HG03354 (cell line): Measurements from ENCODE around the gene SCART1.
"Not testable (repeated sequence)": the region's sequence is repeated elsewhere in the genome, so short reads cannot be mapped to it uniquely, and the experiment has no call there.

ENCODE experiments used
- ATAC-seq: cut with Tn5 transposase; IDR thresholded peaks from one replicate; pipeline ENCODE4 v1.9.1; 2021; ENCODE audit warnings: mild to moderate bottlenecking; ENCODE audit not compliant: unreplicated experiment, poor library complexity, severe bottlenecking

Gene SCART1

DNA sequence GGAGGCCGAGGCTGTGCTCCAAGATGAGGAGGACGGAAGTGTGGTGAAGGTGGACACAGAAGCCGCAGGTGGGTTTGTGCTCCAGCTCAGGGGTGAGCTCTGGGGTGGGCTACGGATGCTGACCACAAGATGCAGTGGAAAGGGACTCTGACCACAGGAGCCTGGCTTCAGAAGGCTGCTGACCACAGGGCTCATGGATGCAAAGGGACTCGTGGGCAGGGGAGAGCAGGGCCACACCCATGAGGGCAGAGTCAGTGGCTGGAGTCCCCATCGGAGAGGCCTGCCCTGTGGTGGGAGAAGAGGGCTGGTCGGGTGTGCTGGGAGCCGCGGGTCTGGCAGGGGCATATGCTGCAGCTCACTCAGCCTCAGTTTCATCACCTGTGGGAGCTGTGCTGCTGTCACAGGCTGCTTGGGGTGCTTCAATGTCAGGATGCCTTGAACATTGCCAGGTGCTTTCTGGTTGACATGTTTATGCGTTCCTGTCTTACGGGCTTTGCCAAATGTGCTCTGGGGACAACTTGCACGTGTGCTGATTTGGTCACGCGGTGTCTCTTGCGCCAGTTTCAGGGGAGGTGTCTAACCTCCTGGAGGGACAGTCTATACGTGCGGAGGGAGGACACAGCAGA, 13.7 kb downstream of the SCART1 start:
- no peak for ATAC-seq

GRCh38 chr10:133469205-133469604, 15.5 kb downstream of the SCART1 start:
- not testable (repeated sequence) for ATAC-seq

DNA sequence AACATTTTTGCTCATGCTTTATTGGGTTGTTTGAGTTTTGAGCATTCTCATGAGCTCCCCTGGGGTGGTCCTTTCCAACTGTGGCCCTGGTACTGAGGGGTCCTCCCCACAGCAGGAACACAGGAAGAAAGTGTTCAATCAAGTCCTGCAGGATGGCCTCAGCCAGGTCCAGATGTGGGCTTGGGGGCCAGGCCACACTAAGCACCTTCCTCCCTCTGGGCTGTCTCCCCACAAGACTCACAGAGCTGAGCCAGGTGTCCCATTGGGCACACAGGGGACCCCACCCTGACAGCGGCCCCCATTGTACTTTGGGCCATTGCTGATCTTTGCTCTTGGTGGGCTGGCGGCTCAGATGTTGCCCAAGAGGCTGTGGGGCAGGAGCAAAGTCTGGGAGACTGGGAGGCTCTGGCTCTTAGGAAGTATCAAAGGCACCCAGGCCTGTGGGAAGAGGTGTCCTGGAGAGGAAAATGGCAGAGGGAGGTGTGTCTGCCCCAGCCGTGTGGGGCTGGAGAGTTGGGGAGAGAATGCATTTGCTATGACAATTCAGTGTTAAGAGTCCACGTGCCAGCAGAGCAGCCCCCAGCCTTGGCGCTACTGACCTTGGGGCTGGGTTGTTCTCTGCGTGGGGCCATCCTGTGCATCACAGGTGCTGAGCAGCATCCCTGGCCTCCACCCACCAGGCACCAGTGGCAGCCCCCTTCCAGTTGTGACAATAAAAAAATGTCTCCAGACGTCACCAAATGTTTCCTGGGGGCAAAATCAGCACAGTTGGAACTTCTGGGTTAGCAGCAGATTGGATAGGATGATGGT, 17.8 kb downstream of the SCART1 start:
- no peak for ATAC-seq

- no peak for ATAC-seq
Measured at GRCh38 chr10:133473270-133473669, 19.5 kb downstream of the SCART1 start.

DNA sequence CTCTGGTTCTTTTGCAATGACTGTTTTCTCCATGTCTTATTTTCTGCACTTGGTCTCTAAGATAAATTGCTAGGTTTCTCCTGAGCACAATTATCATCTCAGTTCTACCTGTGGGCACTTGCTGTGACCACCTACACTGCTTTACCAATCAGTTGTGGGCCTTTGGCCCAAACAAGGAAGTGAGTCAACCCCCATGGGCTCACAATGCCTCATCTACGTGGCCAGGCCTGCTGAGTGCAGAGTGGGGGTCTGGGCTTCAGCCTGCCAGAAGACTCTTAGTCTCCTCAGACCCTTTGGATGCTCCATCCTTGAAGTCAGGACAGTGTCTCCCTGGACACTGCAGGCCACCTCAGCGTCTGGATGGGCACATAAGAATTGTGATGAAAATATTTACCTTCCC, 20.3 kb downstream of the SCART1 start:
- no peak for ATAC-seq

GRCh38 chr10:133474665-133475424, 21.1 kb downstream of the SCART1 start:
- ATAC-seq = no peak

DNA sequence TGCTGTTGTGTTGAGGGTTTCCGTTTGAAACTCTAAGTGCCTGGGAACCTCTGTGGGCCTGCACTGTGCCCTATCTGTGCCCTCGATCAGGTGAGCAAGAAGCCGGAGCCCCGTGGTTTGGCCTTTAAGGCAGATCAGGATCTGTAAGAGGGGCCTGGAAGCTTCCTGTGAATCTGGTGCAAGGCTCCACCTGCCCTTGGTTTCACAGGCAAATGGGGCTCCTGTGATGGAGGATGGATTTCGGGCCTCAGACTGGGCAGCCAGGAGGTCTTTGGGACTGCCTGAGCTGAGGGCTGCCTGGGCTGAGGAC, 21.6 kb downstream of the SCART1 start:
- no peak for ATAC-seq

- ATAC-seq = no peak
Measured at GRCh38 chr10:133475821-133476640, 22.3 kb downstream of the SCART1 start.

DNA sequence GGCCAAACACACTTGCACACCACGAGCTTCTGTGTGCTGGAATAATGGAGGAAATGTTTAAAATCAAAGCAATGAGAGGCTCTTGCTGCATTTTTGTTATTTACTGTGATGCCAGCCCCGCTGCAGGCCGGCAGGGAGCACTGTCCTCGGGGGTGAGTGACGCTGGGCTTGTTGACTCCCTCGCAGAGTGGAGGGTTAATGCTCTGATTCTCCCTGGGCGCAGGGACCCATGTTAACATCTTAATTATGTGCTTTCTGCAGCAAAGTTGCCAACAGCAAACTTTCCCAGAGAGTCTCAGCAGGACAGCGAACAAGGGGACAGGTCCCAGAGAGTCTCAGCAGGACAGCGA, 22.9 kb downstream of the SCART1 start:
- ATAC-seq = no peak

DNA sequence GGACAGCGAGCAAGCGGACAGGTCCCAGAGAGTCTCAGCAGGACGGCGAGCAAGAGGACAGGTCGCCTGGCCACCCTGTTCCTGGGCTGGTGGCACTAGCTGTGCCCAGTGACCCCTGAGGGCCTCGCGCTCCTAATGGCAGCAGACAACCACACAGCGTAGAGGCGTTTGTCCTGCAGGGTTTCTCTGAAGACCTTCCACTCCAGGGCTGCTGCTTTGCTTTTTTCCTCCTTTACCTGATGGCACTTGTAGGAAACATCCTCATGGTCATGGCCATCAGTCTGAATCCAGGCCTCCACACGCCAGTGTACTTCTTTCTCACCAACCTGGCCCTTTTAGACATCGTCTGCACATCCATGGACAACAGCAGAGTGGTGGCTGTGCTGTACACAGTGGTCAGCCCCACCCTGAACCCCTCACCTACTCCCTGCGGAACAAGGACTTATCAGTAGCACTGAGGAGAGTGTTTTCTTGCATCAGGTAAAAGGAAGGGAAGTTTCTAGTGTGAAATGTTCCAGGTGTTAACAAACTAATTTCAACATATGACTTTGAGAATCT, 27.4 kb downstream of the SCART1 start:
- no peak for ATAC-seq

DNA sequence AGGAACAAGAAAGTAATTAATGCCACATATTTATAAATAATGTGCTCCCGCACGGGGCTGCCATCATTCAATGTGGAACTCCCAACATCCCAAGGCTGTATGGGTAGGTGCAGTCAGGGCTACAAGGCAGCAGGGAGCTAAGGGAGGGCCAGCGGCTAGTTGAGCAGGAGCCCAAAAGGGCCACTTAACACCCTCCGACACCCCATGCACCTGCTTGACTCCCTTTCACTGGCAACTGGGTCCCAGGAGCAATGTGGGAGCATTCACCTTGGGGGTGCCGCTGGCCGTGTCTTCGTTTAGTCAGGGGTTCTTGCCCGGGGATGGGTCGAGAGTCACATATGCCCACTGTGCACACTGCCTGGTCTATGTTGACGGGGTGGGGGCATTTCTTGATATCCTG, 27.9 kb downstream of the SCART1 start:
- no peak for ATAC-seq

DNA sequence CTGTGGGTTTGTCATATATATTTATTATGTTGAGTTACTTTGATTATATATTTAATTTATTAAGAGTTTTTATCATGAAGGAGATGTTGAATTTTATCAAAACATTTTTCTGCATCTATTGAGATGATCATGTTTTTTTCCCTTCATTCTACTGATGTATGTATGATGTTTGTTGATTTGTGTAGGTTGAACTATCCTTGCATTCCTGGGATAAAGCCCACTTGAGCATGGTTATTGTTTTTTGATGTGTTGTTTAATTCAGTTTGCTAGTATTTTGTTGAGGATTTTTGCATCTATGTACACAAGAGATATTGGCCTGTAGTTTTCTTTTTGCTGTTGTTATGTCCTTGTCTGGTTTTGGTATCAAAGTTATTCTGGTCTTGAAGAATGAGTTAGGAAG, 31.1 kb downstream of the SCART1 start:
- ATAC-seq = no peak

DNA sequence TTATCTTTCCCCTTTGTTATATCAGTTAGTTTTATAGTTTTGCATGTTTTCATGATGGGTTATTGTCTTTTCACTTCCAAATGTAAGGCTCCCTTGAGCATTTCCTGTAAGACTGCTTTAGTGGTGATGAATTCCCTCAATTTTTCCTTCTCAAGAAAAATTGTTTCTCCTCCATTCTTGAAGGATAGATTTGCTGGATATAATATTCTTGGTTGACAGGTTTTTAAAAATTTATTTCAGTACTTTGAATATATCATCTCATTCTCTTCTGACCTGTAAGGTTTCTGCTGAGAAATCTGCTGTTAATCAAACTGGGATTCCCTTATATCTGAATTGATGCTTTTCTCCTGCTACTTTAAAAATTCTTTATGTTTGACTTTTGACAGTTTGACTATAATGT, 33.3 kb downstream of the SCART1 start:
- ATAC-seq = no peak

DNA sequence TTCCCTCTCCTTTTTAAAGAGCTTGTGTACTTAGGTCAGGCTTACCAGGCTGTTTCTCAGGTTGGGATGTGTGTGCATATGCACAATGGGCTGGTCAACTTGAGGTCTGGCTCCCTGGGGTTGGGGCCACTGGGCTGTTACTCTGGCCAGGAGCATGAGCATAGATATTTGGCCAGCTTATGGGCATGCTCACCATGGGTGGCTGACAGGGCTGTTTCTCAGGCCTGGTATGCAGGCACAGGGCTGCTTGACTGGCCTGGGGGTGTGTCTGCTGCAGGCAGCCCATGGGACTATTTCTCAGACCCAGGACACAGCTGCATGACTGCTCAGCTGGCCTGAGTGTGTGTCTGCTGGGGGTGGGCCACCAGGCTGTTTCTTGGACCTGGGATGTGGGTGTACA, 34.6 kb downstream of the SCART1 start:
- no peak for ATAC-seq

- ATAC-seq = no peak
Measured at GRCh38 chr10:133489816-133490588, 36.3 kb downstream of the SCART1 start.

DNA sequence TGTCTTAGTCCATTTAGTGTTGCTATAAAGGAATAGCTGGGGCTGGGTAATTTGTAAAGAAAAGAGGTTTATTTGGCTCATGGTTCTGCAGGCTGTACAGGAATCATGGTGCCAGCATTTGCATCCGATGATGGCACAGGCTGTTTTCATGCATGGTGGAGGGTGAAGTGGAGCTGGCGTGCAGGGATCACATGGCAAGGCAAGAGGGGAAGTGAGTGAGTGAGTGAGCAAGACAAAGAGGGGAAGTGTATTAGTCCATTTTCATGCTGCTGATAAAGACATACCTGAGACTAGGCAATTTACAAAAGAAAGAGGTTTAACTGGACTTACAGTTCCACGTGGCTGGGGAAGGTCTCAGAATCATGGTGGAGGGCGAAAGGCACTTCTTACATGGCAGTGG, 39.8 kb downstream of the SCART1 start:
- not testable (repeated sequence) for ATAC-seq

- not testable (repeated sequence) for ATAC-seq
Measured at GRCh38 chr10:133497363-133497762, 43.6 kb downstream of the SCART1 start.

- not testable (repeated sequence) for ATAC-seq
Measured at GRCh38 chr10:133499176-133499575, 45.4 kb downstream of the SCART1 start.

DNA sequence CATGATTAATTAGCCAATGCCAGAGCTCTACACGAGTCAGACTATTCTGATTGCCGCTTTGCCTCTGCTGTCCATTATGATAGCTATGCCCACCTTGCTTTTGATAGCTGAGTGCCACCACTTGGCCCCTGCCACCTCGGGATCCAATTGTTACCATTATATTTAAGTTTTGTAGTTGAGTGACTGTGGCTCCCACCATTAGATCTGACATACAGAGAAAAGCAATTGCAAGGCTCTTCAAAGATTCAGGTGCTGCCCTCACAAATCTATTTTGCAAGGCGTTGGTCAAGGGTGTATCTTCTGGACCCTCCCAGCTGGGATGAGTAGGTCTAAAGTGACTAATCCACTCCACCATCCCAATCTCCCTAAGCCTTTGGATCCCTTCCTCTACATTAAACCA, 47.2 kb downstream of the SCART1 start:
- ATAC-seq = not testable (repeated sequence)
